GM18517 (cell line): Measurements from ENCODE around the gene USP24.
A peak's percentile ranks its signal among the peaks of the same experiment; 100 is the strongest.

Experiments
- ATAC-seq: cut with Tn5 transposase; IDR thresholded peaks from one replicate; pipeline ENCODE4 v1.9.1; 2021; ENCODE audit warnings: mild to moderate bottlenecking, moderate library complexity; ENCODE audit not compliant: unreplicated experiment

Gene USP24

DNA sequence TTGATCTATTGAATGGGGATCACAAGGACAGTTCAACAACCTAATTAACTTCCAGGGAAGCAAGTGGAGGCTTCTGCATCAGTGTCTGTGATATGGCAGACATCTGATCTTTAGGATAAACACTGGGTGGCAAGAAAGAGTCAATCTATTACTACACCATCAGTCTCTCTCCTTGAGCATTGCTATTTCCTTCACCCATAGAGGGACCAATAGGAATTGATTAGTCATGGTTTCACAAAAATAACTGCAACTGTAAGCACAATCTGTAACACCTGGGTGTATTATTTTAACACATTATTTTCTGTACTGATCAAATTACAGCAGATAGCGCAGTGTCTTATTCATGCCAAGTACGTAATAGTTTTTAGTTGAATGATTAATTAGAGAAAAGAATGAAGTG, 50.3 kb downstream of the USP24 start:
- ATAC-seq: no peak

DNA sequence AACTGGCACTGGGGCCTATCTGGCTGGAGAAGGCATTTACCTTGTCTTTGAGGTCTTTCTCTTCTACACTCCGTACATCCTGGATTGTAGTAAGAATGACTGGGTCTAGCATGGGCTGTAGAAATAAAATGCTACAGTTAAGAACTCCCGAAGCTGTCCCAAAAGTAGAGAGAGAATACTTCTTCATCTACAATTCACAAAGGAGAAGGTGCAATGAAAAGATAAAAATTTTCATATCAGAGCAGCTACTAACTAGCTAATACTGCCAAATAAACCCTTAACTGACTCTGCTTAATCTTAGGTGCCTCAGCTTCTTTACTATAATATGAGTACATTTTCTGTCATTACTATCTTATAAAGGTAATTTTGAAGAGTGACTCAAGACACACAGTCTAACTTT, 55.6 kb downstream of the USP24 start:
- no peak for ATAC-seq

DNA sequence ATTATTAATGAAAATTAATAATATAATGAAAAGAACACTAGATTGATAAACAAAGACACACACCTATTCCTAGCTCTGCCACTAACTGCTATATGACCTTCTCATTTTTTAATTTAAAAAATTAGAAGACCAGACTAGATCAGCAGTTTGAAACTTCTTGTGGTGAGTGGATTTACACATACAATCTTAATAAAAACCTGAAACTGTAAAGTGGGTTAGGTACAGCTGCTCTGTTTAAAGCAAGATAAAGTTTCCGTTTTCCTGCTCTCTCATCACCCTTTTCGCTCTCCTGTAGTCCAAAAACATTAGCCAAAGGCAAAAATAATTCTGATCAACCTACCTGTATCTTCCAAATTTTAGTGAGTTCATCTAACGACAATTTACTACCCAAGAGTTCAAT, 58.6 kb downstream of the USP24 start:
- no peak for ATAC-seq

DNA sequence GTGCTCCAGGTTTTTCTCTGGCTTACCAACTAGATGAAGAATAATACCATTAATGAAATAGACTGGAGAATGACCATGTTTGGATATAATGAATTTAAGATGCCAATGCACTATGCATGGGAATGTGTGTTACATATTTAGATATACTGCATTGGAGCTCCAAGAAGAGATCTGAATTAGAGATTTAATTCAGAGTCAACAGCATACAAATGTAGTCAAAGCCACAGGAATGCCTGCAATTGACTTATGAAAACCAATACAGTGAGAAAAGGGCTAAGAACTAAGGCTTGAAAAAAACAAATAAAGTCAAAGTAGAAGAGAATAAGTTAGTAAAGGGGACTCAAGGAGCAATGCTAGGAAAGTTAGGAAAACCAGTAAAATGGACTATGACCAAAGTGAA, 59.1 kb downstream of the USP24 start:
- no peak for ATAC-seq

DNA sequence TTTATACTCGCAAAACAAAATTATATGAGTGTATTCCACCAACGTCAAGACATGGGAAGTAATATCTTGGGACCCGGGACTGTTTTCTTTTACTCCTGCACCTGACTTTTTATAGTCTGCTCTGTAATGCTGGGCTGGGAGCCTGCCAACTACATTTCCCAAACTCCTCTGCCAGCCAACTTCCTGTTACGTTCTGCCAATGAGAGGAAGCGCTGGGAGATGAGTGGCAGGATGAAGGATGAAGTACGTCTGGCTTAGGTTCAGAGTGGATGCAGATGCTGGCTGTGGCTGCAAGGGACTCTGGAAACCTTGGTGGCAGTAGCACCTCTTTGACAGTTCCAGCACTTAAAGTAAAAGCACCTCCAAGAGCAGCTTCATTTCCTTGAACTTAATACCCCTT, 59.6 kb downstream of the USP24 start:
- ATAC-seq: no peak

DNA sequence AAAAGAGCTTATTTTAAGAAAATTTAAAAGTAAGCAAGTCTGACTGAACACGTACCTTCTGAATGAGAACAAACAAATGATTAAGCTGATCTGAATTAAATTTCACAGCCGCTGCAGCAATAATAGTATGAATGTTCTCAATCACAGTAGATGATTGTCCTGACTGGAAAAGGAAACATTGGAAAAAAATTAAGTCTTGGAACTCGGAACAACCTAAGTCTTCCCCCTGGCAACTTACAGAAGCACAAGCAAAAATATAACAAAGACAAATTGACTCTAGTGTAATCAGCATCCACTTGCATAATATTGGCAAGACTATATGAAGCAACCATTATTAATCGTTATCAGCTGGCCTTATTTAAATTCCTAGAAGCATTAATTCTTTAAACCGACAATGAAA, 60.5 kb downstream of the USP24 start:
- no peak for ATAC-seq

DNA sequence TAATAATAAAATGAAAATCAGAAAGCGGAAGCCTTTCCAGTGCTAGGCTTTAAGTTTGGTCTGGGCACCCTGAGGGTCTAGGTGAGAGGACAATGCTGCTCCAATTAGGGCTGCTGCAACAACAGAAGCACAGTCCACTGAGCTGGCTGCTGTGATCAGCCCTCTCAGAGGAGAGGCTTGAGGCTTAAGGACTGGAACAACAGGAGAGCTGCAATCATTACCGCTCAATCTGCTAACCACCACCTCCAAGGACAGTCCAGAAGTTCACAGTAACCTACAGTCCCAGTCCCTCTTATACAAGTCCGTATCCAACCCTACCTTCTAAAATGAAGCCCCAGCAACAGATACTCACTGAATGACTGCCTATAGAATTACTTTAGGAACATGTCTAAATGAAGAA, 62.1 kb downstream of the USP24 start:
- no peak for ATAC-seq

DNA sequence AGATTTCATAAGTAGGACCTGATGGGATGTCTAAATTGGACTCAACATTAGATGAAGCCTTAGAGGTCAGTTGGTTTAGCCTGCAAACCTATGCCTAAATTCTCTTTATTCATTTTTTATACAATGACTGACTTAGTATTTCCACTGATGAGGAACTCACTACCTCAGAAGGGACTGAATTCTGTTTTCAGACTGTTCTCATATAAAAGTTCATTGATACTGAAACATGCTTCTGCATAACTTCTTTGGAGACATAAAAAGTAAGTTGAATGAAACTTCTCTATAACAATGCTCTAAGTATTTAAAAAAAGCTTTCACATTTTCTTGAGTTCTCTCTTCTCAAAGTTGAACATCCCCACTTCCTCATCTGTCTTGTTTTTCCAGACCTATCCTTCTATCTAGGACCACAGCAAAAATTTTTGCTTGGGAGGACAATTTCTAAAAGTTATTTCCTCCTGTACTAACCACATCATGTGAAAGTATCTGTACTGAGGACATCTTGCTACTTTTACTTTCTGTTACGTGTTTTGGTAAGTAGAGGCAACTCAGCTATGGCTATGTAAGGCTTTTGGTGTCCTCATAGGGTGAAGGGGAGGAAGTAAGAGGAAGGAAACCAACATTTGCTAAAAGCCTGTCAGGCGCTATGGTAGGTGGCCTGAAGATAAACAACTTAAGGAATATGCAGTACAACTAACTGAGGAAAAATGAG, 64.1 kb downstream of the USP24 start:
- ATAC-seq: peak; percentile 77

DNA sequence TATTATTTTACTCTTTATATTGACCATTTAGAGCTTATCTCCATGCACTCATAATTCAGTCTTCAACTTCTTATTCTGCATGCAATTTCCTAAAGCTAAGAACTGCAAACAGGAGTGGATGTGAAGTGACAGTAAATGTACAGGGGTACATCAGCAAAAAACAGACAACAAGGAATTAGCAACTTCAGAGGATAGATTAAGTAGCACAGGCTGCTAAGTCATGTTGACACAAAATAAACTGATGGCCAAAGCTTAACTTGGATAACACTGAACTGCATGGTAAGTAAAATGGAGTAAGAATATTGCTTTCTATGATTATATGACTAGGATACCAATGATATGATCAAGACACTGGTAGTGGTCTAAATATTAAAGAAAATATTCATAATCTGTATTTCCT, 66.5 kb downstream of the USP24 start:
- no peak for ATAC-seq

DNA sequence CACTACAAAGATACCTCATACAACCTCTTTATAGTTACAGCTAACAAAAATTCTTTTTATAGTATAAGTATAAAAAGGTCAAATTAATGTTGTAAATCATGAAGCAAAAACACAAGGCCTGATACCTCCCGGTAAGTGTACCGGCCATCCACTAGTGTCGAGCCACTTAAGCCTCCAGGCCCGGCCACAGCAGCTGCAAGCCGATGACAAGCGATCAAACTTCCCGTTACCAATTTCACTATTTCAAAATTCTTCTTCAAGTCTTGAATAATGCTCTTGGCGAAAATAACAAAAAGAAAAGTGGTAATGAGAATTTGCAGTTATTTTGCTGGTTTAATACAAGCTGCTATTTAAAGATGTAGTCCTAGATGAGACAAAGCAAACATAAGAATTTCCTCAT, 67.6 kb downstream of the USP24 start:
- ATAC-seq: no peak

DNA sequence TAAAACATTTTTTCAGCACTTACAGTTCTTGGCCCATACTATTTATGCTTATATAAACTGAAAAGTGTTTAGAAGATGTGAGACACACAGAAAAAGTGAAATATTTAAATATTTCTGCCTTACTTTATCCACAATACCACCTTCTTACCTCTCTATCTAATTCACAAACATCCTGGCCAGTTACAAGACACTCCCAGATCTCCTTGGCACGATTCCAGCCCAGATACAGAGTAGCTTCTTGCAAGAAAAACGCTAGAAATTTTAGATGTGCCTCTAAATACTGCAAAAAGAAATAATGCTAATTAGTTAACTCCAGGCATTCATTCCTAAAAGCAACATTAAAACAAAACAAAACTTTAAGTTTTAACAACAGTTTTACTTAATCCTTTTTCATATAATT, 68.4 kb downstream of the USP24 start:
- no peak for ATAC-seq

DNA sequence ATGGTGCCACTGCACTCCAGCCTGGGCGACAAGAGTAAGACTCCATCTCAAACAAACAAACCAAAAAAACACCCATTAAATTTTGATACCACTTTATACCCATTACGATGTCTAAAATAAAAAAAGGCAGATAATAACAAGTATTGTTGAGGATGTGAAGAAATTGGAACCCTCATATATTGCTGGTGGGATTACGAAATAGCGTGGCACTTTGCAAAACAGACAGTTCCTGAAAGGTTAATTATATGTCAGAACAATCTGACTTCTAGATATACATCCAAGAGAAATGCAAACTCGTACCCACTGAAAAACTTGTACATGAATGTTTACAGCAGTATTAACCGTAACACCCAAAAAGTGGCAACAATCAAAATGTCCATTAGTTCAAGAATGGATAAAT, 70.3 kb downstream of the USP24 start:
- no peak for ATAC-seq

DNA sequence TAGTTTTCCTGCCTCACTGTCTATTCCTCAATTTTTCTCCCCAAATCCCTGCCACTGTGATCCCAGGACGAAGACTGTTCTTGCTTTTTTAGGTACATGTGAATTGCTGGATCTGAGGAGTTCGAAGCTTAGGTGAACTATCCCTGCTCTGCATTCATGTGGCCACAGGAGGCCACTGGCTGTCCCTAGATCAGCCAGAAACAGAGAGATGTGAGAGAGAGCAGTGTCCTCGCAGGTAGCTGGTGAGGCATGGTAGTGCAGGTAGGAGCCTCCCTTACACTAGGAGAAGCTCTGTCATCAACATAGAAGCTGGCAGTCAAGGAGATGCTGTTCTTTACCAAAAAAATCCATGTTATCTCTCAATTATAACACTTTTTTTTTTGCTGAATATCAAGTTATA, 71.5 kb downstream of the USP24 start:
- ATAC-seq: no peak

DNA sequence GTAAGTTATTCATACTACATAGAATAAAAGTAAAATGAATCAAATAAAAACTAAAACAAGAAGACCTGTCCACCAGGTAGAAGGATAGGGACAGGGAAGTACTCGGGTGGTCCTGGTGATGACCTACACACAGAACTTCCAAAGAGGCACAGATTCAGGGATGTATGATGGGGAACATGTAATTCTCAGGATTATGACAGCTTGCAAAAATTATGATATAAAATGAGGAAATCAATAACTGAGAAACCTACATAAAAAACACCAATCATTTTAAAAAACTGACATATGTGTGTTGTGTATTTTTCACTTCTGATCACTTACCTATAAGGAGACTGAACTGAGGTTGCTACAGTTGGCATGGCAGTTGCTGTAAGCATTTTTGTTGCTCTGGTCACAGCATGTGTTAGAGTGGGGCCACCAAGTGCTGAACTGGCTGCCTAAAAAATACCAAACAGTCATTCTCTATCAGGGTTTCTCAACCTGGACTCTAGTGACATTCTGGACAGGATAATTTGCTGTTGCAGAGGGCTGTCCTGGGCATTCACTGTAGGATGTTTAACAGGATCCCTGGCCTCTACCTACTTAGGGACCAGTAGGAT, 73.8 kb downstream of the USP24 start:
- ATAC-seq: no peak

DNA sequence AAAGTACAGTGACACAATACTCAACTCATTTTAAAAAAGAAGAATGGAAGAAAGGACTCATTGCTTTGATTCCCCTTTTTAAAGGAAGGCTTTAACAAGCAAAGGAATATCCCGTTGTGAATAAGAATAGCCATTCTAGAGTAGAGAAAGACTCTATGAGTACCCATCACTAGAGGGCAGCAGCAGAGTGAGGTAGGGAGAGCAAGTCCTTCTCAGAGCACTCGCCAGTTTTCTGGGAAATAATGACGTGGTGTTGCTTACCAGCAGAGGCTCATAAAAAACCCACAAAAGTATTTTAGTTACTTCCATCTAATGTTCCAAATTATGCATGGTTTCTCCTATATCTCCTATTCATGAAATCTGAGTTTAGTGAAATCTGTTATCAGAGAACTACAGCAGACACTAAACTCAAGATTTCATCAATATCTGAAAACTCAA, 74.6 kb downstream of the USP24 start:
- peak; percentile 70 for ATAC-seq

DNA sequence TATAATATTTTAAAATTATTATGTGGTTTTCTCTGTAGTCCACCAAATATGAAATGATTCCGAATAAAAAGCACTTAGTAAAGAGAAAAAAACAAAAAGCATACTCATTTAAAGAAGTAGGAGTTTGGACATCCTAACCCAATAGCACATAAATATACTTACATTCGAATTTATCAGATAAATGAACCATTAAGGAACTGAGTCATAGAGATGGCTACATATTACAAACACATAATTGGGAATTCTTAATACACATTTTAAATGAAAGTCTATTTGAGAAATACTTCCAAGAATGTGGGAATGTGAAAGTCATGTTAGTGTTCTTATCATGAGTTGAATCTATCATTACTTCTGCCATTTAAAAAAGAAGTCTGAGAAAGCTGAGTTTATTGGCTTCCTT, 75.0 kb downstream of the USP24 start:
- ATAC-seq: no peak

DNA sequence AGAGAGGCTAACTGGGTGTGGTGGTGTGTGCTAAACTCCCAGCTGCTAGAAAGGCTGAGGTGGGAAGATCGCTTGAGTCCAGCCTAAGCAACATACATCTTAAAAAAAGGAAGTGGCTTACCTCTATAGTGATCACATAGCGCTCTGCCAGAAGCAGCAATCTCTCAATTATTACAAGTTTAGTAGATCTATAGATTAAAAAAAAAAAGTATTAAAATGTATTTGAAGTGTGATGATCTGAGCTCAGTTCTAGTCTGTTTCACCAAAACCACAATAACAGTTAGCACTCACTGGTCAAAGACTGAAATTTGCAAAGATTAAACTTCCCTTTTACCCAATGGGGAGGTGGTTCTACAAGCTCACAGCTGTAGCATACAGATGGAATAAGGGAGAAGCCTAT, 76.3 kb downstream of the USP24 start:
- ATAC-seq: no peak

DNA sequence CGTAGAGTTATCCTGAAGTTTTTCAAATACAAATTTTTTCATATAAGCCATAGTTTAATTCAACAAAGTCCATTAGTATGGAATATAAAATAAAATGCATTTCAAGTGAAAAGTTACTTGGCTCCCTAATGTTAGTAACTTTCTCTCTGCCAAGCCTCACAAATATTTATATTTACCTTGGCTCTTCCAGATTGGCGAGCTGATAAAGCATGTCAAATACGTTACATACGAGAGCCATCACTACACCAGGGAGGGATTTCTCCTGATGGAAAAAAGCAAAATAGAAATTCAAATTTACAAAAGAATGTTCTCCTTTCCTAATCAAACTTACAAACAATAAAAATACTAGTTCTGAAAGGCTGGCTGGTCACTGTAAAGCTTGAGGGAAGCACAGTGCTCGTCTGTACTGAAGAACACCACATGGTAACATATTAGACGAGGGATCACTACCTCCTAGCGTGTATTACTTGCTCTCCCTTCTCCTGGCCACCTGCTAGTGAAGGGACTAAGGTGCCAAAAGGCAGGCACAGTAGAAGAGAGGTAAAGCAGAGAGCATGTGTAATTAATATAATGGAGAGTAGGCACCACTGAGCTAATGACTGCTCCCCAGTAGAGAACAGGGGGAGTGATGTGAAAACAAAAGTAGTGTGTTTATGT, 80.9 kb downstream of the USP24 start:
- ATAC-seq: no peak

DNA sequence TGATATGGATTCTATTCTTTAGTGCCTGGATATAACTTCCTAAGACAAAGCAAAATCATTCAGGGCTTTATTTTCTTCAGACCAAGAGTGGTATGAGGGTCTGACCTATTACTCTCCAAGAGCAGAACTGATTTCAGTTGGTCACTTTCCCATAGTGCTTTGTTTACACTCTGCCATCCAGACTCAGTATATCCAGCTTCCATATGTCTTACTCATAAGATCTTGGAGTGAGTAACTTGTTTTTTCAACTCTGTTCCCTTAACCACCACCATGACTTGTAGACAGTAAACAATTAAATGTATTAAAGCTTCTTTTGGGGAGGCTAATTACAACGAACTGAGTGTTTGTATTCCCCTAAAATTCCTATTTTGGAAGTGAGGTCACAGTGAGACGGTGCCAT, 83.4 kb downstream of the USP24 start:
- no peak for ATAC-seq

DNA sequence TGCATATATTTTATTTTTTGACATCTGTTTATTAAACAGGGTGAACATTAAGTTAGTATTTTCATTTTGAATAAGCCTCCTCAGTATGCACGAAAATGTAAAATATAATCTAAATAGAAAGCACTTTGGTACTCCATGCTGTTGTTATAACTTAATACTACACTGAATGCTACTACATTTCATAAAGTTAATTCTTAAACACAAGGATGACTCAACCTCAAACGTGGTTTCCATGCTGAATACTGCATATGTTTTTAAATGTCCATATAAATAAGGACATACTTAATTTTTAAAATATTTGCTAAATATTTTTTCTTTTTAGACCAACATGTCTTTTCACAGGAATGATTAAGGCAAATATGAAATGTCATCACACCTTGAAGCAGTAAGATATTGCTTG, 83.9 kb downstream of the USP24 start:
- ATAC-seq: no peak

DNA sequence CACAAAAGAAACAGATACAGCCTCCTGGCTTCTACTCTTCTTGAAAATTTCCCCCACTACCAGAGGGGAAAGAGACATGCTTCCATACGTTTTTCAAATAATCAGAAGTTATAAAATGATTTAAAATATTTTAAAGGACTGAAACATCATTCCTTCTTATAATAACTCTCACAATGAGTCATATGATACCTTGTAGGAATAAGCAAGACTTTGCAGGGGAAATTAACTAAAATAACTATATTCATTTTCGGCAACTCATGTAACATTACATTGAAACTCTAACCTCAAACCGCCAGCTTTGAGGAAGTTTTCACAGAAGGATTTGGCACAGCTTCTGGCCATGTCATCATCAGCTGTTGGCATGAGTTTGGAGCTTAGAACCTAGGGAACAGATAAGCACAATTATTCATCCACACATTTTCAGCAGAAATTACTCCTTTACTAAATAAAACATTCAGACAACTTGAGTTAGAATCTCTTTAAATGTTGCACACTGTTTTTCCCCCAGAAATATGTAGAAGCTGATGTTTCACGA, 85.9 kb downstream of the USP24 start:
- no peak for ATAC-seq

DNA sequence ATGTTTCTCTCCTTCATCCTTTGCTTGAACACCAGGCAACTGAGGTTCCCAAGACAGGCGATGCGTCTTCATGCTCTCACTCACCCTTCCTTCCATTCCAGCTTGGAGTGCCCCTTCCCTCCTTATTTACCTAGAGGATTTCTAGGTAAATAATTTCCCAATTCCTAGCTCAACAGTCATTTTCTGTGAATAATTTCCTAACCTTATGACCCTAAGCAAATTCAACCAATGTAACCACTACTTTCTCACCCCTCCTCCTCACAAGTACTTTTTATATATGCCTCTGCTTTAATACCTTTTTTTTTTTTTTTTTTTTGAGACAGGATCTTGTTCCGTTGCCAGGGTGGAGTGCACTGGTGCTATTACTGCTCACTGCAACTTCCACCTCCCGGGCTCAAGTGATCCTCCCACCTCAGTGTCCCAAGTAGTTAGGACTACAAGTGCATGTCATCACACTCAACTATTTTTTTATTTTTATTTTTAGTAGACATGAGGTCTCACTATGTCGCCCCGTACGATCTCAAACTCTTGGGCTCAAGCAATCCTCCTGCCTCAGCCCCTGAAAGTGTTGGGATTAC, 86.7 kb downstream of the USP24 start:
- ATAC-seq: no peak
